Hindlimb muscle (tissue), 1 donor: ENCODE results near the gene SPATA31D1. TPM values are rescaled to one million over a fixed set of nuclear protein-coding genes. Genes with fewer than 3 reads are reported as not detected.
"Not testable (repeated sequence)": the region's sequence is repeated elsewhere in the genome, so short reads cannot be mapped to it uniquely, and the experiment has no call there.

Source experiments
- DNase-seq: peaks from one replicate; pipeline ENCODE4 v3.0.0-alpha.2; 2013
- polyA plus RNA-seq: library from polyadenylated mRNA; unstranded; fragments of 120-200 nt; gene quantifications from one replicate; pipeline ENCODE4 v1.2.1, GENCODE V29; 2013; ENCODE audit not compliant: insufficient read length

SPATA31D1 gene
- polyA plus RNA-seq: not detected

- not testable (repeated sequence) for DNase-seq
Measured at GRCh38 chr9:81988472-81988871, at the start of gene SPATA31D1. SPATA31D1 (plus strand) TSS chr9:81988772; CDS start chr9:81988819, 47 bp downstream.

- DNase-seq: not testable (repeated sequence)
Measured at GRCh38 chr9:81943393-81943792, 45.2 kb upstream of the SPATA31D1 start, which contains the start of gene SPATA31D3. SPATA31D3 (plus strand) TSS chr9:81943500; CDS start chr9:81943586, 86 bp downstream.

- not testable (repeated sequence) for DNase-seq
Measured at GRCh38 chr9:81948650-81949049, 39.9 kb upstream of the SPATA31D1 start.

GRCh38 chr9:81953096-81953495 is 35.5 kb upstream of the SPATA31D1 start:
- no peak for DNase-seq

- no peak for DNase-seq
Measured at GRCh38 chr9:81955625-81956024, 32.9 kb upstream of the SPATA31D1 start.

GRCh38 chr9:81964218-81965171 is 24.1 kb upstream of the SPATA31D1 start:
- peak; percentile 2 for DNase-seq

- no peak for DNase-seq
Measured at GRCh38 chr9:81968026-81968425, 20.5 kb upstream of the SPATA31D1 start.

GRCh38 chr9:81969971-81970370 is 18.6 kb upstream of the SPATA31D1 start:
- DNase-seq: no peak

- DNase-seq: no peak
Measured at GRCh38 chr9:81971727-81972126, 16.8 kb upstream of the SPATA31D1 start.

- no peak for DNase-seq
Measured at GRCh38 chr9:81974764-81975163, 13.8 kb upstream of the SPATA31D1 start.

GRCh38 chr9:81976351-81976750 is 12.2 kb upstream of the SPATA31D1 start:
- DNase-seq: no peak

GRCh38 chr9:81979196-81979595 is 9.4 kb upstream of the SPATA31D1 start:
- DNase-seq: no peak

- DNase-seq: no peak
Measured at GRCh38 chr9:81980568-81980967, 8.0 kb upstream of the SPATA31D1 start.

GRCh38 chr9:81981883-81982282 is 6.7 kb upstream of the SPATA31D1 start:
- DNase-seq: no peak

GRCh38 chr9:81984928-81985327 is 3.6 kb upstream of the SPATA31D1 start:
- no peak for DNase-seq

- DNase-seq: no peak
Measured at GRCh38 chr9:81986051-81986450, 2.5 kb upstream of the SPATA31D1 start.

- DNase-seq: no peak
Measured at GRCh38 chr9:81989700-81990099, 1.1 kb downstream of the SPATA31D1 start.

GRCh38 chr9:81993656-81994055 is 5.1 kb downstream of the SPATA31D1 start:
- DNase-seq: no peak

GRCh38 chr9:81999806-82000205 is 11.2 kb downstream of the SPATA31D1 start:
- no peak for DNase-seq

GRCh38 chr9:82010711-82011110 is 22.1 kb downstream of the SPATA31D1 start:
- no peak for DNase-seq

GRCh38 chr9:82011133-82011532 is 22.6 kb downstream of the SPATA31D1 start:
- no peak for DNase-seq

- no peak for DNase-seq
Measured at GRCh38 chr9:82012276-82012675, 23.7 kb downstream of the SPATA31D1 start.

GRCh38 chr9:82020331-82020730 is 31.8 kb downstream of the SPATA31D1 start:
- DNase-seq: no peak

- no peak for DNase-seq
Measured at GRCh38 chr9:82021198-82021597, 32.6 kb downstream of the SPATA31D1 start.
